H1 (cell line): Measurements from ENCODE around the gene FAM53B.

Source experiments
- E2F6 ChIP-seq: IDR thresholded peaks from 2 replicates; pipeline ENCODE4 v1.6.1; 2012; ENCODE audit warnings: inconsistent platforms
- EP300 ChIP-seq, 2 experiments: IDR thresholded peaks; 1 replicate in 1 of 2; 2 replicates in 1 of 2; pipeline ENCODE4 v1.6.1; 2011 to 2012; ENCODE audit warnings: low read depth in 2 of 2, low read length in 2 of 2, mild to moderate bottlenecking in 2 of 2, borderline replicate concordance in 1 of 2, inconsistent platforms in 1 of 2, moderate library complexity in 1 of 2
- POLR2AphosphoS5 ChIP-seq: IDR thresholded peaks from 2 replicates; pipeline ENCODE4 v1.6.1; 2011; ENCODE audit warnings: low read depth, low read length
- TF ChIP-seq, protein P1 (sequence below), 3 experiments: IDR thresholded peaks; 1 replicate in 2 of 3; 2 replicates in 1 of 3; pipeline versions ENCODE4 v1.5.1 to v1.6.1; 2011; ENCODE audit warnings: low read length in 3 of 3, mild to moderate bottlenecking in 3 of 3, inconsistent platforms in 2 of 3, low read depth in 1 of 3, moderate library complexity in 1 of 3; ENCODE audit not compliant: insufficient read depth in 1 of 3; ENCODE audit errors: control extremely low read depth in 1 of 3

- TF ChIP-seq POLR2AphosphoS5 (no peak), E2F6 (no peak), EP300 (IDR thresholded peaks at IDR 0.05; ENCODE audit: borderline replicate concordance in 1 of 2, low read depth in 2 of 2, low read length in 2 of 2) (no peak)
- TF ChIP-seq, protein P1, sequence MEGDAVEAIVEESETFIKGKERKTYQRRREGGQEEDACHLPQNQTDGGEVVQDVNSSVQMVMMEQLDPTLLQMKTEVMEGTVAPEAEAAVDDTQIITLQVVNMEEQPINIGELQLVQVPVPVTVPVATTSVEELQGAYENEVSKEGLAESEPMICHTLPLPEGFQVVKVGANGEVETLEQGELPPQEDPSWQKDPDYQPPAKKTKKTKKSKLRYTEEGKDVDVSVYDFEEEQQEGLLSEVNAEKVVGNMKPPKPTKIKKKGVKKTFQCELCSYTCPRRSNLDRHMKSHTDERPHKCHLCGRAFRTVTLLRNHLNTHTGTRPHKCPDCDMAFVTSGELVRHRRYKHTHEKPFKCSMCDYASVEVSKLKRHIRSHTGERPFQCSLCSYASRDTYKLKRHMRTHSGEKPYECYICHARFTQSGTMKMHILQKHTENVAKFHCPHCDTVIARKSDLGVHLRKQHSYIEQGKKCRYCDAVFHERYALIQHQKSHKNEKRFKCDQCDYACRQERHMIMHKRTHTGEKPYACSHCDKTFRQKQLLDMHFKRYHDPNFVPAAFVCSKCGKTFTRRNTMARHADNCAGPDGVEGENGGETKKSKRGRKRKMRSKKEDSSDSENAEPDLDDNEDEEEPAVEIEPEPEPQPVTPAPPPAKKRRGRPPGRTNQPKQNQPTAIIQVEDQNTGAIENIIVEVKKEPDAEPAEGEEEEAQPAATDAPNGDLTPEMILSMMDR (IDR thresholded peaks at IDR 0.05; ENCODE audit: control extremely low read depth in 1 of 3, insufficient read depth in 1 of 3, low read depth in 1 of 3, low read length in 3 of 3) = no peak
Measured at GRCh38 chr10:124667425-124668345, 76.5 kb downstream of the FAM53B start.
